AG10803 (cell line): ENCODE measurements around the gene ZNF346.

Experiments used
- DNase-seq: peaks from one replicate; pipeline ENCODE4 v3.0.0; 2010; ENCODE audit warnings: low read depth
- H3K4me3 ChIP-seq: 2 replicates; pipeline ENCODE4 v1.5.1; 2011; ENCODE audit warnings: mild to moderate bottlenecking, low read length, control low read depth
- TF ChIP-seq, protein P1 (sequence below): conservative IDR thresholded peaks from 2 replicates; pipeline ENCODE4 v1.5.1; 2011; ENCODE audit warnings: mild to moderate bottlenecking, low read length, control low read depth, inconsistent platforms

The ZNF346 gene

DNA sequence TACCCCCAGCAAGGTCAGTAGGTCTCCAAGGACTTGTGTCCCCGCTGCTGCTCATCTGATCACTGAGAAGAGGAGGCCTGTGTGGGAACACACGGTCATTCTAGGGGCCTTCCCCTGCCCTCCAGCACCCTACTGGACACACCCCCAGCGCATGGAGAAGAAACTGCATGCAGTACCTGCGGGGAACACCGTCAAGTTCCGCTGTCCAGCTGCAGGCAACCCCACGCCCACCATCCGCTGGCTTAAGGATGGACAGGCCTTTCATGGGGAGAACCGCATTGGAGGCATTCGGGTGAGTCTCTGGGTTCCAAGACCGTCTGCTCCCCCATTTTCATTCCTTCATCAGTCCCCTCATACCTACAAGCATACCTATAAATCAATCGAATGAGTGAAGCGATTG lies 68.3 kb downstream of the ZNF346 start:
- TF ChIP-seq, protein P1, sequence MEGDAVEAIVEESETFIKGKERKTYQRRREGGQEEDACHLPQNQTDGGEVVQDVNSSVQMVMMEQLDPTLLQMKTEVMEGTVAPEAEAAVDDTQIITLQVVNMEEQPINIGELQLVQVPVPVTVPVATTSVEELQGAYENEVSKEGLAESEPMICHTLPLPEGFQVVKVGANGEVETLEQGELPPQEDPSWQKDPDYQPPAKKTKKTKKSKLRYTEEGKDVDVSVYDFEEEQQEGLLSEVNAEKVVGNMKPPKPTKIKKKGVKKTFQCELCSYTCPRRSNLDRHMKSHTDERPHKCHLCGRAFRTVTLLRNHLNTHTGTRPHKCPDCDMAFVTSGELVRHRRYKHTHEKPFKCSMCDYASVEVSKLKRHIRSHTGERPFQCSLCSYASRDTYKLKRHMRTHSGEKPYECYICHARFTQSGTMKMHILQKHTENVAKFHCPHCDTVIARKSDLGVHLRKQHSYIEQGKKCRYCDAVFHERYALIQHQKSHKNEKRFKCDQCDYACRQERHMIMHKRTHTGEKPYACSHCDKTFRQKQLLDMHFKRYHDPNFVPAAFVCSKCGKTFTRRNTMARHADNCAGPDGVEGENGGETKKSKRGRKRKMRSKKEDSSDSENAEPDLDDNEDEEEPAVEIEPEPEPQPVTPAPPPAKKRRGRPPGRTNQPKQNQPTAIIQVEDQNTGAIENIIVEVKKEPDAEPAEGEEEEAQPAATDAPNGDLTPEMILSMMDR, result no peak
- no peak overlapping the region for H3K4me3 ChIP-seq
- DNase-seq, result no peak

DNA sequence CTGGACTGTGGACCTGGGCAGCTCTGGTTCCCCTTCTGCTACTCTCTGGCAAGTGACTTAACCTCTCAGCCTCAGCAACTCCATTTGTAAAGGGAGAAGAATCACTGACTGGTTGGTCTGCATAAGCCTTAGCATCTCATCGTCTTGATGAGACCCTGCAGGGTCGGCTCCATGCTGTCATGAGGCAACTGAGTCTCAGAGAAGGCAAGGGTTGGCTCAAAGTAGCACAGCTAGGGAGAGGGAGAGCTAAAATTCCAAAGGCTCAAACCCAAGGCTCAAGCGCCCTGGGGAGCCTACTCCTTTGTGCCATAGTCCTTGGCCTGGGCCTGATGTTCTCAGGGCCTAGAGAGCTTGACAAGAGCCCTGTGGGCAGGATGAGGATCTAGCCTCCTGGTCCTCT lies 68.7 kb downstream of the ZNF346 start:
- TF ChIP-seq, protein P1, result no peak
- H3K4me3 ChIP-seq, result no peak overlapping the region

DNA sequence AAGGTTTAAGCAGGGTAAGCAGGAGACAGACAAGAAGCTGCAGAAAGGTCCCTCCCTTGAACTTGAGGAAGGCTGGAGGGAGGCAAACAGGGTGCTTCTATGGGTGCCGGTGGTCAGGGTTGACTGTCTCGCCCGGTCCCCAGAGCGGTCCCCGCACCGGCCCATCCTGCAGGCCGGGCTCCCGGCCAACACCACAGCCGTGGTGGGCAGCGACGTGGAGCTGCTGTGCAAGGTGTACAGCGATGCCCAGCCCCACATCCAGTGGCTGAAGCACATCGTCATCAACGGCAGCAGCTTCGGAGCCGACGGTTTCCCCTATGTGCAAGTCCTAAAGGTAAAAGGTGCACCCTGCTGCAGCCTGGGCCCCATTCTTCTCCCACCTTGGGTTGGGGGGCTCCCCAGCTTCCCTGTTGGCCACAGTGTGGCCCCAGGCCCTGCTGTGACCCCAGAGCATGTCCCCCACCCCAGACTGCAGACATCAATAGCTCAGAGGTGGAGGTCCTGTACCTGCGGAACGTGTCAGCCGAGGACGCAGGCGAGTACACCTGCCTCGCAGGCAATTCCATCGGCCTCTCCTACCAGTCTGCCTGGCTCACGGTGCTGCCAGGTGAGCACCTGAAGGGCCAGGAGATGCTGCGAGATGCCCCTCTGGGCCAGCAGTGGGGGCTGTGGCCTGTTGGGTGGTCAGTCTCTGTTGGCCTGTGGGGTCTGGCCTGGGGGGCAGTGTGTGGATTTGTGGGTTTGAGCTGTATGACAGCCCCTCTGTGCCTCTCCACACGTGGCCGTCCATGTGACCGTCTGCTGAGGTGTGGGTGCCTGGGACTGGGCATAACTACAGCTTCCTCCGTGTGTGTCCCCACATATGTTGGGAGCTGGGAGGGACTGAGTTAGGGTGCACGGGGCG lies 69.9 kb downstream of the ZNF346 start:
- TF ChIP-seq, protein P1, result no peak
- H3K4me3 ChIP-seq, result no peak overlapping the region
- no peak for DNase-seq

More for the DNA sequence above, 68.7 kb downstream of the ZNF346 start:
- no peak for DNase-seq

DNA sequence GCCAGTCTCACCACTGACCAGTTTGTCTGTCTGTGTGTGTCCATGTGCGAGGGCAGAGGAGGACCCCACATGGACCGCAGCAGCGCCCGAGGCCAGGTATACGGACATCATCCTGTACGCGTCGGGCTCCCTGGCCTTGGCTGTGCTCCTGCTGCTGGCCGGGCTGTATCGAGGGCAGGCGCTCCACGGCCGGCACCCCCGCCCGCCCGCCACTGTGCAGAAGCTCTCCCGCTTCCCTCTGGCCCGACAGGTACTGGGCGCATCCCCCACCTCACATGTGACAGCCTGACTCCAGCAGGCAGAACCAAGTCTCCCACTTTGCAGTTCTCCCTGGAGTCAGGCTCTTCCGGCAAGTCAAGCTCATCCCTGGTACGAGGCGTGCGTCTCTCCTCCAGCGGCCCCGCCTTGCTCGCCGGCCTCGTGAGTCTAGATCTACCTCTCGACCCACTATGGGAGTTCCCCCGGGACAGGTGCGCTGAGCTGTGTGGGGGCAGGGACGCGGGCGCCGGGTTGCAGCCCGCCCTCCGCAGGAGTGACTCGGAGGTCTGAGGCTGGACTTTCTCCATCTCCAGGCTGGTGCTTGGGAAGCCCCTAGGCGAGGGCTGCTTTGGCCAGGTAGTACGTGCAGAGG lies 70.7 kb downstream of the ZNF346 start:
- TF ChIP-seq, protein P1, result no peak
- H3K4me3 ChIP-seq, result no peak overlapping the region
- DNase-seq, result no peak

DNA sequence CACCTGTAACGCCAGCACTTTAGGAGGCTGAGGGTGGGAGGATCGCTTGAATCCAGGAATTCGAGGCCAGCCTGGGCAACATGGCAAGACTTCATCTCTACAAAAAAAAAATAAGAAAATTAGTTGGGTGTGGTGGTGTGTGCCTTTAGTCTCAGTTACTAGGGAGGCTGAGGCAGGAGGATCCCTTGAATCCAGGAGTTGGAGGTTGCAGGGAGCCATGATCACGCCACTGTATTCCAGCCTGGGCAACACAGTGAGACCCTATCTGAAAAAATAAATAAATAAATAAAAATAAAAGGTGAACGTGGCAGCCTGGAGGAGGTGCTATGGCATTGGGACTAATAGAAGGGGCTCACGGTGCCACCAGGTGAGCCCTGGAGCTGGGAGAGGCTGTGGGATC lies 71.3 kb downstream of the ZNF346 start:
- no peak overlapping the region for H3K4me3 ChIP-seq
- DNase-seq, result no peak
- TF ChIP-seq, protein P1, result no peak

DNA sequence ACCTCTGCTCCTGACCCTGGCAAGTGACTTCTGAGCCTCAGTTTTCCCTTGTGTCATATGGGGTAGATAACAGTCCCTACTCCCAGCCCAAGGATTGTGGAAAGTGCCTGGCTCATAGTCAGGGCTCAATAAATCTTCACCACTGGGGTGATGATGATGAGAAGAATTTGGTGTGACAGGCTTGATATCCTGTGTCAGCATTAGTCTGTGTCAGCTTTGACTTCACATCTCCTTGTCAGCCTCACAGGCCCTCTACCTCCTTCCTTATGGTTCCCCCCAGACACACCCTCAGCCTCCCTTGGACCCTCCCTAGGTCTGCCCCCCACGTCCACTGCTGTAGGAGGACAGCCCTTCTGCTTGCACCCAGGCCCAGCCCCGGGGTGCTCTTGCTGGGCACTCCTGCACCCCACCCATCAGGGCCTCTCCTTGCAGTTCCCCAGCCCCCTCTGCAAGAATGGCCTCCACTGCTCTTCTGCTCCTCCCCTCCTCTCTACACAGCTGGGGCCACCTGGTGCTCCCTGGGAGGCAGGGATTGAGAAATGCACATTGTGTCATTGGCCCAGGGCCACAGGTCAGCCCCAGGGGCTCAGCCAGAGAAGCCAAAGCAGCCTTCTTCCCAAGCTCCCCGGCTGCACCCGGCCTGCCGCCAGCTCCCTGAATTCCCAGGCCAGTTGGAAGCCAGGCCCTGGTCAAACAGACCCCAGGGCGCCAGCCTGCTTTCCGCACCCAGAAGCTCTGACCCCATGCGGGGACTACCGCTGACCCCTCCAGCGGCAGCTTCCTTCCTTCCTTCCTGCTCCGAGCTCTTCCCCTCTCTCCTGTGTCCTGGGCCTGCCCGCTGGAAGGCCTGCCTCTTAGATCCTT lies 72.0 kb downstream of the ZNF346 start:
- TF ChIP-seq, protein P1, result no peak
- H3K4me3 ChIP-seq, result no peak overlapping the region
- peak; percentile 71 for DNase-seq
